ENCODE data around the gene STMN1.
A peak's percentile ranks its signal among the peaks of the same experiment; 100 is the strongest.
"Not testable (repeated sequence)": the region's sequence is repeated elsewhere in the genome, so short reads cannot be mapped to it uniquely, and the experiment has no call there.

STMN1 gene

DNA sequence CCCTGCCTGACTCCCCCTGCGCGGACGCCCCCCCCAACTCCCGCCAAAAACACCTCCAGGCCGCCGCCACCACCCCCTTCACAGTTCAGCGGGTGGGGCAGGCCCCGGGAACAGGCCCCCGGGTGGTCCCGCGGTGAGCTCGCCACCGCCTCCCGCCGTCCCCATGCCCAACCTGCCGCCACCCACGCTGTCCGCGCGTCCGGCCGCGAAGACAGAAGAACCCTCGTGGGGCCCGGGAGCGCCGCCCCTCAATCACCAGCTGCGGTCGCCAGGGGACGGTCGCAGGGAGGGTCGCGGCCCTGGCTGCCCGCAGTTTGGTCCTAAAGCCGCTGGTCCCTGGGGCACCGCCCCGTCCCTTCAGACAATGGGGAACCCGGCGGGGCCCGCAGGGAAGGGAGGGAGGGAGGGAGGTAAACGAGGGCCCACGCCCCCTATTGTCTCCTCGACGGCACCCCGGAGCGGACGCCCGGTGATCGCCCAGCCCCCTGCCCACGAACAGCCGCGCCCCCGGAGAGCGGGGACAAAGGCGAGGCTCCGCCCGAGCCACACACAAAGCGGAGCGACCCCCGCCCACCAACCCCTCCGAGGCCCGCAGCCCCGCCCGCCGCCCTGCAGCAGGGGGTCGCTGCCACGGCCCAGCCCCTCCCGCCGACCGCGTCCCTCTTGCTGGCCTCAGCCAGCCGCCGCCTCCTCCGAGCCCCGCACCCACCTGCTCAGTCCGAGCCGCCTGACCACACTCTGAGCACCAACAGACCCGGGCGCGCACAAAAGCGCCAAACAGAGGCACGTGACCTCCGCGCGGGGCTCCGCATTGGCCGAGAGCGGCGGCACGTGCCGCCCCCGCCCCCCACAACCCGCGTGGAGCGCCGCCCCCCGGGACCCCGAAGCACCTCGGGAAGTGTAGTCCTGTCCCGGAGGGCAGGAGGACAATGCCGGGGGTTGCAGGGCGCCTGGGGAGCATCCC, at the start of gene STMN1:
Gene STMN1 (minus strand): TSS at position 740 of the 964 bp plus-strand sequence. CDS start 1,743 bp downstream, outside the sequence.
- H3K36me3 Mint-ChIP-seq, result peaks cover 3% of the 10 kb centered on the region
- DNase-seq (ENCODE audit: low spot score in 2 of 2) (peak; percentile 68 to 69), ATAC-seq (ENCODE audit: low read depth) (peak; percentile 78)
- H3K4me1 Mint-ChIP-seq, result peaks cover 14% of the 10 kb centered on the region
- peak within 1 kb of the TSS; percentile 97 for H3K4me3 Mint-ChIP-seq
- peak within 1 kb of the TSS; percentile 91 for H3K27ac Mint-ChIP-seq
- no peaks in the 10 kb centered on the region for H3K27me3 Mint-ChIP-seq
- peaks cover 1% of the 10 kb centered on the region for H3K9me3 Mint-ChIP-seq

DNA sequence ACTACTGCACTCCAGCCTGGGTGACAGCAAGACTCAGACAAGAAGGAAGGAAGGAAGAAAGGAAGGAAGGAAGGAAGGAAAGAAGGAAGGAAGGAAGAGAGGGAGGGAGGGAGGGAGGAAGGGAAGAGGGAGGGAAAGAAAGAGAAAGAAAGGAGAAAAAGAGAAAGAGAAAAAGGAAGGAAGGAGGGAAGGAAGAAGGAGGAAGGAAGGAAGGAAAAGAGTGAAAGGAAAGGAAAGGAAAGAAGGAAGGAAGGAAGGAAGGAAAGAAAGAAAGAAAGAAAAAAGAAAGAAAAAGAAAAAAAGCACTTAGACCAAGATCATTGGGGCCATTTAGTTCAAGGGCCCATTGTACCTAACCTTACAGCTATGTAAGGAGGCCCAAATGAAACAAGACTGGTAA, 49.3 kb upstream of the STMN1 start:
- H3K4me1 Mint-ChIP-seq, result peaks cover 3% of the 10 kb centered on the region
- no peaks in the 10 kb centered on the region for H3K27me3 Mint-ChIP-seq
- H3K27ac Mint-ChIP-seq, result no peak overlapping the region
- H3K4me3 Mint-ChIP-seq, result no peak overlapping the region
- H3K9me3 Mint-ChIP-seq, result peaks cover 1% of the 10 kb centered on the region
- no peak for ATAC-seq (ENCODE audit: low read depth)
- DNase-seq (ENCODE audit: low spot score in 2 of 2), result no peak
- peaks cover 28% of the 10 kb centered on the region for H3K36me3 Mint-ChIP-seq

- no peak for ATAC-seq (ENCODE audit: low read depth)
- peaks cover 18% of the 10 kb centered on the region for H3K36me3 Mint-ChIP-seq
- H3K27me3 Mint-ChIP-seq, result no peaks in the 10 kb centered on the region
- H3K9me3 Mint-ChIP-seq, result peaks cover 1% of the 10 kb centered on the region
- H3K27ac Mint-ChIP-seq, result no peak overlapping the region
- DNase-seq (ENCODE audit: low spot score in 2 of 2), result no peak
- H3K4me3 Mint-ChIP-seq, result no peak overlapping the region
- H3K4me1 Mint-ChIP-seq, result peaks cover 3% of the 10 kb centered on the region
Measured at GRCh38 chr1:25954282-25954938, 48.2 kb upstream of the STMN1 start.

GRCh38 chr1:25952841-25953401, 46.7 kb upstream of the STMN1 start:
- Mint-ChIP-seq H3K27me3 (no peaks in the 10 kb centered on the region), H3K4me1 (peaks cover 3% of the 10 kb centered on the region), H3K36me3 (peaks cover 5% of the 10 kb centered on the region), H3K27ac (no peak overlapping the region), H3K9me3 (no peaks in the 10 kb centered on the region), H3K4me3 (no peak overlapping the region)
- DNase-seq (ENCODE audit: low spot score in 2 of 2) (no peak), ATAC-seq (ENCODE audit: low read depth) (no peak)

- Mint-ChIP-seq H3K36me3 (peaks cover 2% of the 10 kb centered on the region), H3K9me3 (peaks cover 4% of the 10 kb centered on the region), H3K4me1 (no peaks in the 10 kb centered on the region), H3K4me3 (no peak overlapping the region), H3K27ac (no peak overlapping the region), H3K27me3 (peaks cover 3% of the 10 kb centered on the region)
- ATAC-seq (ENCODE audit: low read depth), result no peak
- DNase-seq (ENCODE audit: low spot score in 2 of 2), result no peak
Measured at GRCh38 chr1:25948641-25949040, 42.4 kb upstream of the STMN1 start.

GRCh38 chr1:25947027-25947426, 40.8 kb upstream of the STMN1 start:
- Mint-ChIP-seq H3K9me3 (peaks cover 10% of the 10 kb centered on the region), H3K27me3 (peaks cover 4% of the 10 kb centered on the region), H3K4me3 (no peak overlapping the region), H3K36me3 (peaks cover 5% of the 10 kb centered on the region), H3K4me1 (no peaks in the 10 kb centered on the region), H3K27ac (no peak overlapping the region)
- ATAC-seq (ENCODE audit: low read depth) (no peak), DNase-seq (ENCODE audit: low spot score in 2 of 2) (no peak)

DNA sequence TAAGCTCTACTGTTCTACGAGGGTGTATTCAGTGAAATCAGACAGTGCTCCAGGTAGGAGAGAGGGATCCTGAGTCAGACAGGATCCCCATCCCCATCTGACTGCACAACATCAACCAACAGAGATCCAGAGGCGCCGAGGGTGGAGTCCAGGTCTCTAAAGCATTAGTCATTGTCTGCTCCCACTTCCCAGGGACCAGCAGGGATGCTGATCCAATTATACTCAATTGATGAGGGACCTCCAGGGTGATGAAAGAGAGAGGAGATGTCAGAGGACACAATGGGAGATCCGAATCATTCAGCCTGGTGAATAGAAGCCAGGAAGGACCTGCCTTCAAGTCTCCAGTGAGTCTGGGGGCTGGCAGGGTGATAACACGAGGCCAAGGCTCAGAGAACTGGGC, 39.5 kb upstream of the STMN1 start:
- Mint-ChIP-seq H3K27ac (no peak overlapping the region), H3K9me3 (peaks cover 10% of the 10 kb centered on the region)
- no peak for ATAC-seq (ENCODE audit: low read depth)

DNA sequence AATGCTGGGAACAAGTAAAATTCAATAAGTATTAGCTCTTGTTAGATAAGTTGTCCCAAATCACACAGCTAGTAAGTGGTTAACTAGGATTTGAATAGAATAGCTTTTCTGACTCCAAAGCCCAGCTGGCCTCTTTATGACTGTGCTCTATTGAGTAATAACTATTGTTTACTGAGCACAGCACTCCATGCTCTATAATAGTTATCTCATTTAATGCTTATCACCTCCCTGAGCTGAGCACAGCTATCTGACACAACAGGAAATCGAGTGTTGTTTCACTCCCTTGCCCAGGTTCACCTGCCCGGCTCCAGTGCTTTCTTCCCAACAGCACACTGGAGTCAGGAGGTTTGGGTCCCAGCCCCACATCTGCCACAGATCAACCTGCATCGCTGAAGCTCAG, 38.8 kb upstream of the STMN1 start:
- no peak overlapping the region for H3K27ac Mint-ChIP-seq
- no peak for DNase-seq (ENCODE audit: low spot score in 2 of 2)
- H3K9me3 Mint-ChIP-seq, result peaks cover 10% of the 10 kb centered on the region
- H3K27me3 Mint-ChIP-seq, result peaks cover 5% of the 10 kb centered on the region
- H3K36me3 Mint-ChIP-seq, result peaks cover 5% of the 10 kb centered on the region
- H3K4me3 Mint-ChIP-seq, result no peak overlapping the region
- no peaks in the 10 kb centered on the region for H3K4me1 Mint-ChIP-seq
- no peak for ATAC-seq (ENCODE audit: low read depth)

More for the DNA sequence above, 39.5 kb upstream of the STMN1 start:
- Mint-ChIP-seq H3K27me3 (peaks cover 4% of the 10 kb centered on the region), H3K36me3 (peaks cover 5% of the 10 kb centered on the region), H3K4me3 (no peak overlapping the region), H3K4me1 (no peaks in the 10 kb centered on the region)
- DNase-seq (ENCODE audit: low spot score in 2 of 2), result no peak

DNA sequence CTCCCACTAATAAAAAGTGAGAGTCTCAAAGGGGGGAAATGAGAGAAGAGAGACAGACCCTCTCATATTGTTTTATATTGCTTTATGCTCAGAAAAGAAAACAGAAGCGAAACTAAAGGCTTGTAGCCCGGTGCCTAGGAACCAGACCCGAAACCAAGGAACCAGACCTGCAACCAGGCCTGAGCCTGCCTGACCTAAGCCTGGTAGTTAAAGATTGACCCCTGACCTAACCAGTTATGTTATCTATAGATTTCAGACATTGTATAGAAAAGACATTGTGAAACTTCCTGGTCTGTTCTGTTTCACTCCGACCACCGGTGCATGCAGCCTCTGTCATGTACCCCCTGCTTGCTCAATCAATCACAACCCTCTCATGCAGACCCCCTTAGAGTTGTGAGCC, 37.3 kb upstream of the STMN1 start:
- not testable (repeated sequence) for H3K27ac Mint-ChIP-seq; H3K9me3 Mint-ChIP-seq; H3K27me3 Mint-ChIP-seq; ATAC-seq (ENCODE audit: low read depth); H3K4me1 Mint-ChIP-seq; H3K4me3 Mint-ChIP-seq; H3K36me3 Mint-ChIP-seq; DNase-seq (ENCODE audit: low spot score in 2 of 2)

GRCh38 chr1:25936947-25937346, 30.7 kb upstream of the STMN1 start:
- ATAC-seq (ENCODE audit: low read depth) (no peak), DNase-seq (ENCODE audit: low spot score in 2 of 2) (no peak)
- Mint-ChIP-seq H3K4me3 (no peak overlapping the region), H3K36me3 (no peaks in the 10 kb centered on the region), H3K4me1 (no peaks in the 10 kb centered on the region), H3K27me3 (peaks cover 4% of the 10 kb centered on the region), H3K9me3 (no peaks in the 10 kb centered on the region), H3K27ac (no peak overlapping the region)

DNA sequence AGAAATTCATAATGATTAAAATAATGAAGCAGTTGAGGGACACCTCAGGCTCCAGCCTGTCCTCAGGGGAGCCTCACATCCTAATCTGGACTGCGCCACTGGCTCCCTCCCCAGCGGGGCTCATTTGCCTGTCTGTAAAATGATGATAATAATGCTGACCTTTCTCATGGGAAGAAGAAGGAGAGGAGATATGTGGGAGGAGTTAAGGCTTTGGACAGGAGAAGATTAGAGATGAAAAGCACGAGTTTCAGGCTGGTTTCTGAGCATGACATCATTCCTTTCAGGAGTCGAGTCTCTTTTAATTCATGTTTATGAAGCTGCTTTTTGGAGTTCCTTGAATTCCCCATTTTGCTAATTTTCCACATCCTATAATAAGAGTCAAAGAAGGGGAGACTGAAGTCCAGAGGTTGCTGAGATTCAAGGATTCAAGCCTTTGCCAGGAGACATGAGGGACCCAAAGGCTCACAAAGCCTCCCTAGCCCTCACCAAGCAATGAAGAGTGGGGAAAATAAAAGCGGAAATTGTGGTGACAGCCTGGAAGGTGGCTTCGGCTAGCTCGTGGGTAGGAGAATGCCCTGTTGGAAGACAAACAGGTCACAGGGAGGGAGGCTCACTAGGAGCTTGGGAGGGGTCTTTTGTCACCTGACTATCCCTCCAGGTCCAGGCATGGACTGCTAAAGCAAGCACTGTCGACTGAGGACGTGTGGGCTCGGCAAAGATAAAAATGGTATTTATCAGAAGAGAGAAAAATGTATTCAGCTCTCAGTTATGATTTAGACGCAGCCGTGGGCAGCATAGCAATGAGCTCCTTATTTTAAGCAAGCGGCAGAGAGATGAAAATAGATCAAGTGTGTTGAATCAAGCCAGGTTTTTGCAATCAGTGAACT, 27.5 kb upstream of the STMN1 start:
- DNase-seq (ENCODE audit: low spot score in 2 of 2), result no peak
- no peak overlapping the region for H3K27ac Mint-ChIP-seq
- no peak for ATAC-seq (ENCODE audit: low read depth)
- H3K4me1 Mint-ChIP-seq, result peaks cover 4% of the 10 kb centered on the region
- H3K4me3 Mint-ChIP-seq, result no peak overlapping the region
- no peaks in the 10 kb centered on the region for H3K9me3 Mint-ChIP-seq
- peaks cover 6% of the 10 kb centered on the region for H3K27me3 Mint-ChIP-seq
- no peaks in the 10 kb centered on the region for H3K36me3 Mint-ChIP-seq

GRCh38 chr1:25932811-25933400, 26.7 kb upstream of the STMN1 start:
- H3K4me3 Mint-ChIP-seq; H3K9me3 Mint-ChIP-seq; ATAC-seq (ENCODE audit: low read depth); H3K27me3 Mint-ChIP-seq; H3K4me1 Mint-ChIP-seq; H3K27ac Mint-ChIP-seq; H3K36me3 Mint-ChIP-seq; DNase-seq (ENCODE audit: low spot score in 2 of 2): not testable (repeated sequence)

DNA sequence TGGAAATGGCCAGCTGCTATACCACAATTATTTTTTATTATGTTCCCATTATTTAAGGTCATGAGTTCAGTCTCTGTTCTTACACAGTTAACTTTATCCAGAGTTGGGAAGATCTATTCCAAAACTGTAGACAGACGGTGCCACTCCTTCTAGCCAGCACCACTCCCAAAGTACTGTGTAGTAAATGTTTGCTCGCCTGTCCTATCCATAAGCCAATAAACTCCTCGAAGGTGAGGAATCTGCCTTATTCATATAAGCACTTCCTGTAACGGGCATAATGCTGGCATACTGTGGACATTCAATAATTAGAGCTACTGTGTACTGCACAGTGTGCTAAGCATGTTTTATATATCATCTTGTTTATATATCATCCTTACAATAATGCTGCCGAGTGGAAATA, 26.1 kb upstream of the STMN1 start:
- H3K4me1 Mint-ChIP-seq, result peaks cover 4% of the 10 kb centered on the region
- H3K36me3 Mint-ChIP-seq, result no peaks in the 10 kb centered on the region
- no peaks in the 10 kb centered on the region for H3K9me3 Mint-ChIP-seq
- DNase-seq (ENCODE audit: low spot score in 2 of 2) (no peak), ATAC-seq (ENCODE audit: low read depth) (no peak)
- no peak overlapping the region for H3K4me3 Mint-ChIP-seq
- H3K27ac Mint-ChIP-seq, result no peak overlapping the region
- peaks cover 6% of the 10 kb centered on the region for H3K27me3 Mint-ChIP-seq

All from memory B cell (primary cell).